ENCODE data around the gene ABCC3. TPM values are rescaled to one million over a fixed set of nuclear protein-coding genes. Genes with fewer than 3 reads are reported as not detected.

Gene ABCC3
- total and polyA plus RNA-seq, 2 donors (not counting 3 experiments of a cell fraction or from before 2014, with no cell fraction given), result 1.1 to 2.6 TPM

- POLR2A ChIA-PET, result no interaction called here
- no TSS peak for BruUV-seq (replicated peaks)
- TF ChIP-seq MYC (IDR thresholded peaks at IDR 0.05; ENCODE audit: low read depth, low read length) (no peak), GATA2 (IDR thresholded peaks at IDR 0.05; ENCODE audit: insufficient read depth, insufficient read length, low read depth, low read length) (no peak), FOS (IDR thresholded peaks at IDR 0.05; ENCODE audit: borderline replicate concordance, insufficient read depth, low read length) (no peak), EZH2 (IDR thresholded peaks at IDR 0.05; ENCODE audit: borderline replicate concordance, low read depth, low read length, severe bottlenecking) (no peak), MAX (IDR thresholded peaks at IDR 0.05; ENCODE audit: insufficient read depth, insufficient read length) (no peak), POLR2A (IDR thresholded peaks at IDR 0.05; ENCODE audit: low read depth, low read length) (no peak), JUN (IDR thresholded peaks at IDR 0.05; ENCODE audit: borderline replicate concordance, insufficient read depth, insufficient read length, low read depth) (no peak), POLR2AphosphoS5 (IDR thresholded peaks at IDR 0.05; ENCODE audit: insufficient read depth, low read depth, low read length) (no peak)
- TF ChIP-seq, protein P1, sequence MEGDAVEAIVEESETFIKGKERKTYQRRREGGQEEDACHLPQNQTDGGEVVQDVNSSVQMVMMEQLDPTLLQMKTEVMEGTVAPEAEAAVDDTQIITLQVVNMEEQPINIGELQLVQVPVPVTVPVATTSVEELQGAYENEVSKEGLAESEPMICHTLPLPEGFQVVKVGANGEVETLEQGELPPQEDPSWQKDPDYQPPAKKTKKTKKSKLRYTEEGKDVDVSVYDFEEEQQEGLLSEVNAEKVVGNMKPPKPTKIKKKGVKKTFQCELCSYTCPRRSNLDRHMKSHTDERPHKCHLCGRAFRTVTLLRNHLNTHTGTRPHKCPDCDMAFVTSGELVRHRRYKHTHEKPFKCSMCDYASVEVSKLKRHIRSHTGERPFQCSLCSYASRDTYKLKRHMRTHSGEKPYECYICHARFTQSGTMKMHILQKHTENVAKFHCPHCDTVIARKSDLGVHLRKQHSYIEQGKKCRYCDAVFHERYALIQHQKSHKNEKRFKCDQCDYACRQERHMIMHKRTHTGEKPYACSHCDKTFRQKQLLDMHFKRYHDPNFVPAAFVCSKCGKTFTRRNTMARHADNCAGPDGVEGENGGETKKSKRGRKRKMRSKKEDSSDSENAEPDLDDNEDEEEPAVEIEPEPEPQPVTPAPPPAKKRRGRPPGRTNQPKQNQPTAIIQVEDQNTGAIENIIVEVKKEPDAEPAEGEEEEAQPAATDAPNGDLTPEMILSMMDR (IDR thresholded peaks at IDR 0.05; ENCODE audit: extremely low read depth in 1 of 2, insufficient read depth in 1 of 2, low read depth in 1 of 2, low read length in 2 of 2), result no peak
Observed at GRCh38 chr17:50731575-50732460, 97.1 kb downstream of the ABCC3 start.

More at GRCh38 chr17:50731575-50732460, 97.1 kb downstream of the ABCC3 start:
- Histone ChIP-seq H3K4me1 (ENCODE audit: control insufficient read depth, extremely low read depth, insufficient read depth, low read length) (no peaks in the 10 kb centered on the region), H3K27ac (ENCODE audit: insufficient read depth, low read depth, low read length) (no peak overlapping the region), H3K79me2 (ENCODE audit: control insufficient read depth, insufficient read depth, low read length) (peaks cover 97% of the 10 kb centered on the region), H4K20me1 (replicated peaks; ENCODE audit: control insufficient read depth, extremely low read depth, insufficient read depth, low read length) (peaks cover 26% of the 10 kb centered on the region), H3K9me1 (replicated peaks; ENCODE audit: control insufficient read depth, extremely low read depth, insufficient read depth, low read length) (no peaks in the 10 kb centered on the region), H3K27me3 (ENCODE audit: control insufficient read depth in 2 of 2, insufficient read depth in 2 of 2, low read length in 2 of 2) (no peaks in the 10 kb centered on the region), H3K36me3 (ENCODE audit: control insufficient read depth in 2 of 2, extremely low read depth in 1 of 2, insufficient read depth in 2 of 2, low read length in 2 of 2) (no peaks in the 10 kb centered on the region), H3K4me2 (ENCODE audit: insufficient read depth, low read length) (no peak overlapping the region), H3K9me3 (replicated peaks; ENCODE audit: control insufficient read depth, insufficient read depth, low read length) (no peaks in the 10 kb centered on the region), H3K9ac (replicated peaks; ENCODE audit: extremely low read depth, insufficient read depth, low read length) (no peak overlapping the region), H2AFZ (ENCODE audit: low read depth, low read length) (no peak overlapping the region), H3K4me3 (replicated peaks in 1 of 3; ENCODE audit: insufficient read depth in 1 of 3, low read depth in 1 of 3, low read length in 3 of 3) (no peak overlapping the region)
- dilution Hi-C loops (cut with MboI; ENCODE audit: extremely low pct_ligation_motif_present, low sequenced_read_pairs) (no loop called here), intact Hi-C loops (cut with micrococcal nuclease) (no loop called here)
- FAIRE-seq, result peak; percentile 60
- CTCF ChIA-PET, result no interaction called here
- no peak for DNase-seq (ENCODE audit: low read depth, low spot score)

Data from endothelial cell of umbilical vein (primary cell).